GM21526 (cell line): ENCODE data around the gene GRAP2.
"Not testable (repeated sequence)": the region's sequence is repeated elsewhere in the genome, so short reads cannot be mapped to it uniquely, and the experiment has no call there.

Experiments used
- ATAC-seq: cut with Tn5 transposase; IDR thresholded peaks from one replicate; pipeline ENCODE4 v1.9.1; 2021; ENCODE audit warnings: moderate library complexity; ENCODE audit not compliant: unreplicated experiment, low FRiP score

GRAP2 gene

GRCh38 chr22:39990686-39991085, 89.8 kb downstream of the GRAP2 start:
- no peak for ATAC-seq

- no peak for ATAC-seq
Observed at GRCh38 chr22:39991159-39991860, 90.4 kb downstream of the GRAP2 start.

- ATAC-seq = no peak
Observed at GRCh38 chr22:39992088-39992826, 91.4 kb downstream of the GRAP2 start.

- ATAC-seq = not testable (repeated sequence)
Observed at GRCh38 chr22:39992894-39993293, 92.0 kb downstream of the GRAP2 start.

- ATAC-seq = no peak
Observed at GRCh38 chr22:39994041-39994565, 93.2 kb downstream of the GRAP2 start.

- ATAC-seq = no peak
Observed at GRCh38 chr22:39994566-39995392, 93.9 kb downstream of the GRAP2 start, which contains the start of gene FAM83F. TSS of gene FAM83F (plus strand) at chr22:39994954. CDS start at chr22:39995043, 89 bp downstream.

GRCh38 chr22:39995393-39996252, 94.7 kb downstream of the GRAP2 start:
- ATAC-seq = no peak

GRCh38 chr22:39996732-39997131, 95.8 kb downstream of the GRAP2 start:
- ATAC-seq = no peak

GRCh38 chr22:39997421-39997820, 96.5 kb downstream of the GRAP2 start:
- ATAC-seq = no peak

GRCh38 chr22:39997939-39998726, 97.2 kb downstream of the GRAP2 start:
- no peak for ATAC-seq

GRCh38 chr22:39999144-39999757, 98.4 kb downstream of the GRAP2 start:
- no peak for ATAC-seq

- ATAC-seq = no peak
Observed at GRCh38 chr22:40000171-40000570, 99.3 kb downstream of the GRAP2 start.

- ATAC-seq = no peak
Observed at GRCh38 chr22:40001106-40001505, 100.2 kb downstream of the GRAP2 start.

GRCh38 chr22:40001800-40002577, 101.1 kb downstream of the GRAP2 start:
- ATAC-seq = no peak

- no peak for ATAC-seq
Observed at GRCh38 chr22:40002935-40003715, 102.2 kb downstream of the GRAP2 start.

GRCh38 chr22:40004836-40005235, 104.0 kb downstream of the GRAP2 start:
- no peak for ATAC-seq

GRCh38 chr22:40006641-40007040, 105.8 kb downstream of the GRAP2 start:
- no peak for ATAC-seq
